Right lobe of liver (tissue), 4 donors: ENCODE data around the gene BBX.

Experiments used
- POLR2A ChIP-seq: fragments of 450-650 bp; IDR thresholded peaks from one replicate; pipeline ENCODE4 v1.6.1; 2017; ENCODE audit warnings: antibody characterized with exemption, mild to moderate bottlenecking
- TF ChIP-seq, protein P1 (sequence below), 4 donors: fragments of 200-600 bp in 3 of 4; fragments of 450-650 bp in 1 of 4; IDR thresholded peaks; one replicate each; pipeline versions ENCODE4 v1.5.1 to v1.8.0; 2016 to 2022; ENCODE audit warnings: antibody characterized with exemption in 4 of 4, mild to moderate bottlenecking in 2 of 4
- donor health status: DM: no; HTN: no; CAD: no.
- donor health status: DM: no; HTN: no; CAD: no.
- donor health status: DM: no; HTN: yes; CAD: no.

DNA sequence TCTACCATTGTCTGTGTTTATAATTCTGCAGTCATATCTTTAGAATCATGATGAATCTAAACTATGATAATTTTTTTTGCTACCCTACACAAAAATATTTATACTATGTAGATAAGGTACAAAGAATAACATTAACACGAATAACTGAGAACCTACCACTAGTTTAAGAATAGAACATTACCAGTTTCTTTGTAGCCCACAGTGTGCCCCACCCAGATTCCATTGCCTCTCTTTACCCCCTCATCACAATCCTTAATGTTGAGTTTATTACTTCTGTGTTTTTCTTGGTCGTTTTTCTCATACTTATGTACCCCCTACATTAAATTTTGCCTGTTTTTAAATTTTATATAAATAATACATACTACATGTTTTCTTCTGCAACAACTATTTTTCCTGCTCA is 140.5 kb downstream of the BBX start:
- TF ChIP-seq, protein P1, sequence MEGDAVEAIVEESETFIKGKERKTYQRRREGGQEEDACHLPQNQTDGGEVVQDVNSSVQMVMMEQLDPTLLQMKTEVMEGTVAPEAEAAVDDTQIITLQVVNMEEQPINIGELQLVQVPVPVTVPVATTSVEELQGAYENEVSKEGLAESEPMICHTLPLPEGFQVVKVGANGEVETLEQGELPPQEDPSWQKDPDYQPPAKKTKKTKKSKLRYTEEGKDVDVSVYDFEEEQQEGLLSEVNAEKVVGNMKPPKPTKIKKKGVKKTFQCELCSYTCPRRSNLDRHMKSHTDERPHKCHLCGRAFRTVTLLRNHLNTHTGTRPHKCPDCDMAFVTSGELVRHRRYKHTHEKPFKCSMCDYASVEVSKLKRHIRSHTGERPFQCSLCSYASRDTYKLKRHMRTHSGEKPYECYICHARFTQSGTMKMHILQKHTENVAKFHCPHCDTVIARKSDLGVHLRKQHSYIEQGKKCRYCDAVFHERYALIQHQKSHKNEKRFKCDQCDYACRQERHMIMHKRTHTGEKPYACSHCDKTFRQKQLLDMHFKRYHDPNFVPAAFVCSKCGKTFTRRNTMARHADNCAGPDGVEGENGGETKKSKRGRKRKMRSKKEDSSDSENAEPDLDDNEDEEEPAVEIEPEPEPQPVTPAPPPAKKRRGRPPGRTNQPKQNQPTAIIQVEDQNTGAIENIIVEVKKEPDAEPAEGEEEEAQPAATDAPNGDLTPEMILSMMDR (IDR thresholded peaks at IDR 0.05): no peak
- TF ChIP-seq POLR2A: no peak
